Stimulated activated CD8-positive, alpha-beta memory T cell treated with anti-CD3 and anti-CD28 coated beads, Interleukin-2, amount 100 ng/mL, for 1 hour (primary cell): ENCODE results near the gene VDAC1.
"Not testable (repeated sequence)": the region's sequence is repeated elsewhere in the genome, so short reads cannot be mapped to it uniquely, and the experiment has no call there.

Source experiments
- DNase-seq, 2 donors: peaks; one replicate each; pipeline ENCODE4 v3.0.0-alpha.2; 2020; ENCODE audit warnings: low read depth in 2 of 2

VDAC1 gene

GRCh38 chr5:133941456-133942196, 63.1 kb downstream of the VDAC1 start:
- no peak for DNase-seq

- no peak for DNase-seq
Observed at GRCh38 chr5:133939668-133940067, 65.1 kb downstream of the VDAC1 start.

GRCh38 chr5:133938929-133939328, 65.8 kb downstream of the VDAC1 start:
- no peak for DNase-seq

GRCh38 chr5:133938039-133938821, 66.5 kb downstream of the VDAC1 start:
- no peak for DNase-seq

- not testable (repeated sequence) for DNase-seq
Observed at GRCh38 chr5:133937628-133938027, 67.1 kb downstream of the VDAC1 start.

- no peak for DNase-seq
Observed at GRCh38 chr5:133936651-133937015, 68.1 kb downstream of the VDAC1 start.

GRCh38 chr5:133935991-133936650, 68.7 kb downstream of the VDAC1 start:
- not testable (repeated sequence) for DNase-seq

- no peak for DNase-seq
Observed at GRCh38 chr5:133935667-133935940, 69.2 kb downstream of the VDAC1 start.

- DNase-seq, result no peak
Observed at GRCh38 chr5:133934822-133935666, 69.7 kb downstream of the VDAC1 start.

- DNase-seq, result no peak
Observed at GRCh38 chr5:133934311-133934710, 70.5 kb downstream of the VDAC1 start.

- no peak for DNase-seq
Observed at GRCh38 chr5:133933670-133934295, 71.0 kb downstream of the VDAC1 start.

- DNase-seq, result no peak
Observed at GRCh38 chr5:133933169-133933509, 71.6 kb downstream of the VDAC1 start.

- DNase-seq, result no peak
Observed at GRCh38 chr5:133932441-133933168, 72.2 kb downstream of the VDAC1 start.

GRCh38 chr5:133931546-133931945, 73.2 kb downstream of the VDAC1 start:
- DNase-seq, result no peak

GRCh38 chr5:133930813-133931090, 74.0 kb downstream of the VDAC1 start:
- DNase-seq, result no peak

- DNase-seq, result peak; percentile 12 to 16
Observed at GRCh38 chr5:133930061-133930812, 74.5 kb downstream of the VDAC1 start.

GRCh38 chr5:133928587-133929393, 76.0 kb downstream of the VDAC1 start:
- no peak for DNase-seq

GRCh38 chr5:133927300-133928180, 77.2 kb downstream of the VDAC1 start:
- no peak for DNase-seq
